Measurements from ENCODE around the gene NAA80. TPM values are rescaled to one million over a fixed set of nuclear protein-coding genes. Genes with fewer than 3 reads are reported as not detected.

The NAA80 gene
- total RNA-seq, 5 donors from 2014 or later (not counting 1 experiment from before 2014, with no cell fraction given): 33.8 to 45.7 (median 43.9) TPM

- no peak for DNase-seq
- 90% methylated on average over 3 of the region's 10 CpGs for WGBS (ENCODE audit: insufficient coverage)
- Histone ChIP-seq H3K4me3 (ENCODE audit: control insufficient read depth in 1 of 2, extremely low read depth in 1 of 2, low read length in 1 of 2) (no peak overlapping the region), H3K27ac (ENCODE audit: low read length) (no peak overlapping the region), H3K9me3 (no peaks in the 10 kb centered on the region), H3K36me3 (ENCODE audit: control insufficient read depth in 2 of 2, extremely low read depth in 1 of 2, insufficient read depth in 1 of 2, low read length in 1 of 2) (no peaks in the 10 kb centered on the region), H3K4me1 (ENCODE audit: control insufficient read depth in 1 of 2, extremely low read depth in 1 of 2, insufficient read depth in 2 of 2, low read length in 2 of 2) (peaks cover 3 to 39% of the 10 kb centered on the region in 2 experiments), H3K27me3 (replicated peaks in 1 of 2; ENCODE audit: control insufficient read depth in 2 of 2, extremely low read depth in 1 of 2, insufficient read depth in 2 of 2, low read length in 1 of 2) (peaks cover 9 to 58% of the 10 kb centered on the region in 2 experiments)
- H3K27ac Mint-ChIP-seq: no peak overlapping the region
- ChIA-PET POLR2A (no interaction called here), CTCF (interaction anchor here in 1 of 2 donors (0.9 to 1.1 kb wide), 2 partner anchors 28 to 77 kb away, joined by 3 to 6 read pairs; partner anchors contain the start of genes HYAL3 and NAA80)
- no peaks in the 10 kb centered on the region for H3K9me3 Mint-ChIP-seq
- no peak overlapping the region for H3K4me3 Mint-ChIP-seq
- H3K4me1 Mint-ChIP-seq: peaks cover 23 to 28% (median 24%) of the 10 kb centered on the region in 3 donors
- no peak for ATAC-seq (replicated peaks in 1 of 4)
- peaks cover 25 to 32% of the 10 kb centered on the region in 2 donors for H3K27me3 Mint-ChIP-seq
- no peaks in the 10 kb centered on the region for H3K36me3 Mint-ChIP-seq
Observed at GRCh38 chr3:50271314-50271936, 27.8 kb downstream of the NAA80 start.

DNA sequence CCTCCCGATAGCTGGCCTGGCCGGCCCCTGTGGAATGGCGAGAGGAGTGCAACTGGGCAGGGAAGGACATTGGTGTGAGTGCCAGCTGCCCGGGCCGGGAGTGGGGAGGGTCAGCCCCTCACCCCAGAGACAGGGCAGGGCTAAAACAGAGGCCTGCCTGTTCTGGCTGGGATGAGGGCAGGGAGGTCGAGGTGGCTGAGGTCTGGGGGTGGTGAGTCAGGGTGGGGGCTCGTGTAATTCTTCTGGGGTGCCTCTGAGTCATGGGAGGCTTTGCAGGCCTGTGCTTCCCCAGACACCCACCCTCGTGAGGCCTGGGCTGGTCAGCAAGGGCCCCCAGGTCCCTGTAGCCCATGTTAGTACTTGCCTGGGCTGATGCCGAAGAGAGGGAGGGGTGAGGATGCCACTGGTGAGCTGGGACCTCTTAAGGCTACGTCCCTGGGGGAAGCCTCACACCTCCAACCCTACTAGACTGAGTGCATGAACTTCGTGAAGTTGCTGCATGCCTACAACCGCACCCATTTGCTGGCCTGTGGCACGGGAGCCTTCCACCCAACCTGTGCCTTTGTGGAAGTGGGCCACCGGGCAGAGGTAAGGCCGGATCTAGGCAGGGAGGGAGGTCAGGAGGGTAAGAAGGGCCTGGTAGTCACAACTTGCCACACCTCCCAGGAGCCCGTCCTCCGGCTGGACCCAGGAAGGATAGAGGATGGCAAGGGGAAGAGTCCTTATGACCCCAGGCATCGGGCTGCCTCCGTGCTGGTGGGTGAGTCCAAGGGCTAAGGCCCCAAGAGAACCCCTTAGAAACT is 28.6 kb downstream of the NAA80 start:
- H3K36me3 ChIP-seq (ENCODE audit: control insufficient read depth in 2 of 2, extremely low read depth in 1 of 2, insufficient read depth in 1 of 2, low read length in 1 of 2): no peaks in the 10 kb centered on the region
- H3K27me3 ChIP-seq (replicated peaks in 1 of 2; ENCODE audit: control insufficient read depth in 2 of 2, extremely low read depth in 1 of 2, insufficient read depth in 2 of 2, low read length in 1 of 2): peaks cover 7 to 60% of the 10 kb centered on the region in 2 experiments
- H3K27ac Mint-ChIP-seq: no peak overlapping the region
- H3K4me1 Mint-ChIP-seq: peaks cover 18 to 23% (median 19%) of the 10 kb centered on the region in 3 donors
- ChIA-PET CTCF (interaction anchor here in 1 of 2 donors (0.9 kb wide), 1 partner anchor 29 kb away, joined by 3 read pairs; the partner anchor contains the start of genes HYAL3 and NAA80), POLR2A (no interaction called here)
- no peak for ATAC-seq (replicated peaks in 1 of 4)
- peaks cover 20 to 25% of the 10 kb centered on the region in 2 donors for H3K27me3 Mint-ChIP-seq
- H3K4me3 ChIP-seq (ENCODE audit: control insufficient read depth in 1 of 2, extremely low read depth in 1 of 2, low read length in 1 of 2): no peak overlapping the region
- H3K9me3 ChIP-seq: no peaks in the 10 kb centered on the region
- H3K36me3 Mint-ChIP-seq: no peaks in the 10 kb centered on the region
- no peak for DNase-seq
- 88% methylated on average over 9 of the region's 19 CpGs for WGBS (ENCODE audit: insufficient coverage)
- peaks cover 2 to 31% of the 10 kb centered on the region in 2 experiments for H3K4me1 ChIP-seq (ENCODE audit: control insufficient read depth in 1 of 2, extremely low read depth in 1 of 2, insufficient read depth in 2 of 2, low read length in 2 of 2)
- H3K27ac ChIP-seq (ENCODE audit: low read length): no peak overlapping the region
- H3K9me3 Mint-ChIP-seq: no peaks in the 10 kb centered on the region
- H3K4me3 Mint-ChIP-seq: no peak overlapping the region

DNA sequence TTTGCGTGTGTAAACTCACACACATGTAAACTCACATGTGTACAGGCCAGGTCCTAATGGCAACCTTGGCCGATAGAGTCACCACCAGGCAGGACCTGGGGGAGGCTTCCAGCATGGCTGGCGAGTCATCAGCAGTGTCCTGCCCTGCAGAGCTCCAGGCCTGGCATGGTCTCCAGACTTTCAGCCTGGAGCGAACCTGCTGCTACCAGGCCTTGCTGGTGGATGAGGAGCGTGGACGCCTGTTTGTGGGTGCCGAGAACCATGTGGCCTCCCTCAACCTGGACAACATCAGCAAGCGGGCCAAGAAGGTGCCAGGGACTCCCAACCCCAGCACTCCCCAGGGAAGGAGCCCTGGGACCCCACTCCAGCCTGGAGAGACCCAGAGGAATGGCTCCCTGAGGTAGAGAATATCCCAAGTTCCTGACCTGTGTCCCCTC is 29.2 kb downstream of the NAA80 start:
- CTCF ChIA-PET: no interaction called here

GRCh38 chr3:50269460-50269859 is 29.7 kb downstream of the NAA80 start:
- DNase-seq (no peak), ATAC-seq (replicated peaks in 1 of 4) (no peak)
- Histone ChIP-seq H3K4me1 (ENCODE audit: control insufficient read depth in 1 of 2, extremely low read depth in 1 of 2, insufficient read depth in 2 of 2, low read length in 2 of 2) (peaks cover 1 to 19% of the 10 kb centered on the region in 2 experiments), H3K27me3 (replicated peaks in 1 of 2; ENCODE audit: control insufficient read depth in 2 of 2, extremely low read depth in 1 of 2, insufficient read depth in 2 of 2, low read length in 1 of 2) (peaks cover 7 to 58% of the 10 kb centered on the region in 2 experiments), H3K27ac (ENCODE audit: low read length) (no peak overlapping the region), H3K36me3 (ENCODE audit: control insufficient read depth in 2 of 2, extremely low read depth in 1 of 2, insufficient read depth in 1 of 2, low read length in 1 of 2) (no peaks in the 10 kb centered on the region), H3K4me3 (ENCODE audit: control insufficient read depth in 1 of 2, extremely low read depth in 1 of 2, low read length in 1 of 2) (no peak overlapping the region), H3K9me3 (no peaks in the 10 kb centered on the region)
- H3K9me3 Mint-ChIP-seq: no peaks in the 10 kb centered on the region
- WGBS (ENCODE audit: insufficient coverage): 57% methylated on average over 1 of the region's 4 CpGs
- H3K4me1 Mint-ChIP-seq: peaks cover 10 to 13% (median 11%) of the 10 kb centered on the region in 3 donors
- H3K4me3 Mint-ChIP-seq: no peak overlapping the region
- no peaks in the 10 kb centered on the region for H3K36me3 Mint-ChIP-seq
- H3K27ac Mint-ChIP-seq: no peak overlapping the region
- peaks cover 11 to 15% of the 10 kb centered on the region in 2 donors for H3K27me3 Mint-ChIP-seq
- ChIA-PET POLR2A (interaction anchor here in 1 of 2 donors (0.7 kb wide), 1 partner anchor 353 kb away, joined by 6 read pairs; no protein-coding TSS in a partner anchor), CTCF (no interaction called here)

More for the DNA sequence above, 29.2 kb downstream of the NAA80 start:
- H3K4me3 ChIP-seq (ENCODE audit: control insufficient read depth in 1 of 2, extremely low read depth in 1 of 2, low read length in 1 of 2): no peak overlapping the region
- H3K4me1 ChIP-seq (ENCODE audit: control insufficient read depth in 1 of 2, extremely low read depth in 1 of 2, insufficient read depth in 2 of 2, low read length in 2 of 2): peaks cover 2 to 25% of the 10 kb centered on the region in 2 experiments
- Mint-ChIP-seq H3K36me3 (no peaks in the 10 kb centered on the region), H3K4me3 (no peak overlapping the region), H3K27me3 (peaks cover 13 to 20% of the 10 kb centered on the region in 2 donors), H3K9me3 (no peaks in the 10 kb centered on the region), H3K4me1 (peaks cover 13 to 17% (median 14%) of the 10 kb centered on the region in 3 donors), H3K27ac (no peak overlapping the region)
- POLR2A ChIA-PET: no interaction called here
- 93% methylated on average over 5 of the region's 8 CpGs for WGBS (ENCODE audit: insufficient coverage)
- DNase-seq (no peak), ATAC-seq (replicated peaks in 1 of 4) (no peak)
- H3K27ac ChIP-seq (ENCODE audit: low read length): no peak overlapping the region
- H3K36me3 ChIP-seq (ENCODE audit: control insufficient read depth in 2 of 2, extremely low read depth in 1 of 2, insufficient read depth in 1 of 2, low read length in 1 of 2): no peaks in the 10 kb centered on the region
- no peaks in the 10 kb centered on the region for H3K9me3 ChIP-seq
- peaks cover 7 to 60% of the 10 kb centered on the region in 2 experiments for H3K27me3 ChIP-seq (replicated peaks in 1 of 2; ENCODE audit: control insufficient read depth in 2 of 2, extremely low read depth in 1 of 2, insufficient read depth in 2 of 2, low read length in 1 of 2)

DNA sequence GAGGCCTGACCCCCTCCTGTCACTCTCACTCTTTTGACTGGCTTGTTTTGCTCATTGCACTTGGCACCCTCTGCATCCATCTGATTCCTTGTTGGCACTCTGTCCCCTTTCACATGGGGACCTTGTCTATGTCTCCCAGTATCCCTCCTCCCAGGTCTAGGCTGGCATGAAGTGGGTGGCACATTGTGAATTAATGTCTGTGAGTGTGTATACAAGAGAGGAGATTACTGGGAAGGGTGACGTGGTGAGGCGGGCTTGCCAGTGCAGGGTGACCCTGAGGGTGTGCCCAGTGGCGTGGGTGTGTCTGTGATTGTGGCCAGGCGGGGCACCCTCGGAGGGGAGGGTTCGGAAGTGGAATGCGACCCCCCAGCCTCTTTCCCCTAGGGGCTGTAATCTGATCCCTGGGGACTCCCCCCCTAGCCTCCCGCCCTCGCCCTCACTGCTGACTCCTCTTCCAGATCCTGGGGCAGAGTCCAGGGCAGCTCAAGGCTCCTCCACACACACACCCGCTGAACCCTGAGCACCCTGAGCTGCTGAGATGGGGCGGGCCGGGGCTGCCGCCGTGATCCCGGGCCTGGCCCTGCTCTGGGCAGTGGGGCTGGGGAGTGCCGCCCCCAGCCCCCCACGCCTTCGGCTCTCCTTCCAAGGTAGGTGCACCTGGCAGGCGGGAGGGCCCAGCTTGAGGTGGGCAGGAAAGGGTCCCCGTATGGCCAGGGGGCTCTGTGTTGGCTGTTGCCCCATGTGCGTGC is 30.3 kb downstream of the NAA80 start, which contains the start of gene SEMA3B:
SEMA3B (plus strand) TSS at position 445 of the 749 bp plus-strand sequence; CDS start at position 539, 94 bp downstream.
- Histone ChIP-seq H3K4me3 (ENCODE audit: control insufficient read depth in 1 of 2, extremely low read depth in 1 of 2, low read length in 1 of 2) (no peak within 1 kb of the TSS), H3K36me3 (ENCODE audit: control insufficient read depth in 2 of 2, extremely low read depth in 1 of 2, insufficient read depth in 1 of 2, low read length in 1 of 2) (no peaks in the 10 kb centered on the region), H3K9me3 (no peaks in the 10 kb centered on the region), H3K27ac (ENCODE audit: low read length) (no peak within 1 kb of the TSS), H3K27me3 (replicated peaks in 1 of 2; ENCODE audit: control insufficient read depth in 2 of 2, extremely low read depth in 1 of 2, insufficient read depth in 2 of 2, low read length in 1 of 2) (peaks cover 1 to 52% of the 10 kb centered on the region in 2 experiments), H3K4me1 (ENCODE audit: control insufficient read depth in 1 of 2, extremely low read depth in 1 of 2, insufficient read depth in 2 of 2, low read length in 2 of 2) (peaks cover 0 to 13% of the 10 kb centered on the region in 2 experiments)
- H3K36me3 Mint-ChIP-seq: no peaks in the 10 kb centered on the region
- DNase-seq: no peak
- peaks cover 5 to 8% (median 6%) of the 10 kb centered on the region in 3 donors for H3K4me1 Mint-ChIP-seq
- H3K4me3 Mint-ChIP-seq: no peak within 1 kb of the TSS
- 86% methylated on average over 15 of the region's 21 CpGs for WGBS (ENCODE audit: insufficient coverage)
- H3K27me3 Mint-ChIP-seq: peaks cover 6 to 10% of the 10 kb centered on the region in 2 donors
- POLR2A ChIA-PET: interaction anchor here in 1 of 2 donors (0.7 kb wide), 1 partner anchor 353 kb away, joined by 6 read pairs; no protein-coding TSS in a partner anchor
- no peak within 1 kb of the TSS for H3K27ac Mint-ChIP-seq
- H3K9me3 Mint-ChIP-seq: no peaks in the 10 kb centered on the region
- no peak for ATAC-seq (replicated peaks in 1 of 4)
- CTCF ChIA-PET: no interaction called here

GRCh38 chr3:50268276-50268675 is 30.9 kb downstream of the NAA80 start:
- H3K27ac ChIP-seq (ENCODE audit: low read length): no peak overlapping the region
- DNase-seq (no peak), ATAC-seq (replicated peaks in 1 of 4) (no peak)
- 63% methylated on average over 3 of the region's 3 CpGs for WGBS (ENCODE audit: insufficient coverage)
- no peak overlapping the region for H3K4me3 ChIP-seq (ENCODE audit: control insufficient read depth in 1 of 2, extremely low read depth in 1 of 2, low read length in 1 of 2)
- no peaks in the 10 kb centered on the region for H3K36me3 ChIP-seq (ENCODE audit: control insufficient read depth in 2 of 2, extremely low read depth in 1 of 2, insufficient read depth in 1 of 2, low read length in 1 of 2)
- ChIA-PET CTCF (no interaction called here), POLR2A (no interaction called here)
- Mint-ChIP-seq H3K4me3 (no peak overlapping the region), H3K9me3 (no peaks in the 10 kb centered on the region), H3K4me1 (peaks cover 4 to 6% (median 6%) of the 10 kb centered on the region in 3 donors), H3K36me3 (no peaks in the 10 kb centered on the region), H3K27me3 (peaks cover 6 to 8% of the 10 kb centered on the region in 2 donors), H3K27ac (no peak overlapping the region)
- peaks cover 0 to 7% of the 10 kb centered on the region in 2 experiments for H3K4me1 ChIP-seq (ENCODE audit: control insufficient read depth in 1 of 2, extremely low read depth in 1 of 2, insufficient read depth in 2 of 2, low read length in 2 of 2)
- H3K9me3 ChIP-seq: no peaks in the 10 kb centered on the region
- H3K27me3 ChIP-seq (replicated peaks in 1 of 2; ENCODE audit: control insufficient read depth in 2 of 2, extremely low read depth in 1 of 2, insufficient read depth in 2 of 2, low read length in 1 of 2): peaks cover 0 to 46% of the 10 kb centered on the region in 2 experiments
